Right lobe of liver (tissue), 6 donors: ENCODE measurements around the gene PCIF1. TPM values are rescaled to one million over a fixed set of nuclear protein-coding genes. Genes with fewer than 3 reads are reported as not detected.

Experiments used
- ATAC-seq, 4 donors: fragments of 200-7000 bp; cut with Tn5 transposase; one replicate each; pipeline ENCODE4 v1.9.1; 2020; ENCODE audit warnings: mild to moderate bottlenecking in 4 of 4, moderate library complexity in 4 of 4
- DNase-seq, 3 donors: peaks; one replicate each; pipeline ENCODE4 v3.0.0-alpha.2; 2020
- H3K27ac ChIP-seq, 3 donors: fragments of 200-600 bp; one replicate each; pipeline ENCODE4 v1.8.0; 2022
- H3K27me3 ChIP-seq, 2 donors: fragments of 200-600 bp; one replicate each; pipeline ENCODE4 v1.8.0; 2022
- H3K36me3 ChIP-seq, 4 donors: fragments of 200-600 bp; sonication (generic) in 1 of 4; one replicate each; pipeline versions ENCODE4 v1.5.1 to v1.8.0; 2017 to 2022; ENCODE audit warnings: control low read depth in 1 of 4
- H3K4me1 ChIP-seq, 4 donors: fragments of 200-600 bp; sonication (generic) in 1 of 4; one replicate each; pipeline versions ENCODE4 v1.5.1 to v1.8.0; 2017 to 2022; ENCODE audit warnings: control low read depth in 1 of 4
- H3K4me3 ChIP-seq, 3 donors: fragments of 200-600 bp; one replicate each; pipeline ENCODE4 v1.8.0; 2022
- H3K9me3 ChIP-seq, 4 donors: fragments of 200-600 bp; sonication (generic) in 1 of 4; one replicate each; pipeline versions ENCODE4 v1.5.1 to v1.8.0; 2017 to 2022; ENCODE audit warnings: control low read depth in 1 of 4
- CTCF ChIP-seq, 4 donors: fragments of 200-600 bp in 3 of 4; fragments of 450-650 bp in 1 of 4; IDR thresholded peaks; one replicate each; pipeline versions ENCODE4 v1.5.1 to v1.8.0; 2016 to 2022; ENCODE audit warnings: antibody characterized with exemption in 4 of 4, mild to moderate bottlenecking in 2 of 4
- POLR2A ChIP-seq: fragments of 450-650 bp; IDR thresholded peaks from one replicate; pipeline ENCODE4 v1.6.1; 2017; ENCODE audit warnings: antibody characterized with exemption, mild to moderate bottlenecking
- WGBS: methylation state at CpG from one replicate; pipeline ENCODE4 v1.1.6; 2018; ENCODE audit warnings: low coverage, low lambda C conversion rate; ENCODE audit not compliant: insufficient coverage; ENCODE audit errors: missing lambda C conversion rate; 5-methylcytosine and 5-hydroxymethylcytosine counted together
- intact Hi-C, 2 donors: fragments of 100-400 bp; cut with DNase I; formaldehyde crosslinking; loops; one replicate each; pipeline versions ENCODE4 v1.11.2 to v1.14.1; 2022
- total RNA-seq, 6 experiments: library from RNA; depleted of rRNA in 2 of 6; stranded (reverse); fragments of >200 nt in 2 of 6; fragmentation: NEBNext Ultra II Directional in 3 of 6; extraction: Animal tissue kit (Norgen Biotek cat#: 25700) in 3 of 6; gene quantifications; one replicate each; pipeline versions ENCODE4 v1.1.0 to v1.2.4, GENCODE V29; 2016 to 2023
- donor health status: DM: no; HTN: yes; CAD: no.
- donor health status: DM: no; HTN: no; CAD: no.
- donor health status: DM: no; HTN: no; CAD: no.
- donor health status: DM: no; HTN: yes; CAD: no.
- donor health status: DM: no; HTN: yes; CAD: no.

Gene PCIF1
- total RNA-seq, 6 experiments from 2014 or later: 7.8 to 12.1 (median 9.5) TPM

DNA sequence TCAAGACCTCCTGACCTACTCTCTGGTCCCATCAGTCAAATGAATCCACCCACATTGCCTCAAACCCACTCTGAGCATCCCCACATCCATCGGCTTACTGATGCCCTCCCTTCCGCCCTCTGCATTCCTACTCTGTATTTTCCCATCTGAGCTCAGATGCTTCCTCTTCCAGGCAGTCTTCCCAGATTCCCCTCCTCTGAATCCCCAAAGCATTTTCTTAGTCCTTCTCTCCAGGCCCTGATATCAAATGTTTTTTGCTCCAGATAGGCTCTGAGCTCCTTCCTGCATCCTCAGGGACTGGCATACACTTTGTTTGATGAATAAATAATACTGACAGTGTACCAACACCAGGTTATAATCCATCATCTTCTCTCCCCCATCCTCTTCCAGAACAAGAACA lies 26.4 kb upstream of the PCIF1 start:
- intact Hi-C loops: no loop called here

GRCh38 chr20:45909336-45909808 lies 25.1 kb upstream of the PCIF1 start:
- H3K36me3 ChIP-seq: no peaks in the 10 kb centered on the region
- H3K27me3 ChIP-seq: no peaks in the 10 kb centered on the region
- 36% methylated on average over 2 of the region's 12 CpGs for WGBS
- no peaks in the 10 kb centered on the region for H3K9me3 ChIP-seq
- no peak for ATAC-seq
- H3K27ac ChIP-seq: no peak overlapping the region
- intact Hi-C loops: no loop called here
- TF ChIP-seq POLR2A (no peak), CTCF (IDR thresholded peaks at IDR 0.05) (no peak)
- no peak for DNase-seq
- no peak overlapping the region for H3K4me3 ChIP-seq
- H3K4me1 ChIP-seq: peaks cover 0 to 2% (median 0%) of the 10 kb centered on the region in 4 donors

More for the DNA sequence above, 26.4 kb upstream of the PCIF1 start:
- Histone ChIP-seq H3K27me3 (no peaks in the 10 kb centered on the region), H3K27ac (no peak overlapping the region), H3K9me3 (no peaks in the 10 kb centered on the region), H3K4me1 (peaks cover 0 to 2% (median 0%) of the 10 kb centered on the region in 4 donors), H3K36me3 (no peaks in the 10 kb centered on the region), H3K4me3 (no peak overlapping the region)
- no peak for DNase-seq
- TF ChIP-seq CTCF (IDR thresholded peaks at IDR 0.05): no peak
- no peak for TF ChIP-seq POLR2A
- WGBS: no CpG with 5 or more reads among the region's 2 CpGs
- no peak for ATAC-seq

DNA sequence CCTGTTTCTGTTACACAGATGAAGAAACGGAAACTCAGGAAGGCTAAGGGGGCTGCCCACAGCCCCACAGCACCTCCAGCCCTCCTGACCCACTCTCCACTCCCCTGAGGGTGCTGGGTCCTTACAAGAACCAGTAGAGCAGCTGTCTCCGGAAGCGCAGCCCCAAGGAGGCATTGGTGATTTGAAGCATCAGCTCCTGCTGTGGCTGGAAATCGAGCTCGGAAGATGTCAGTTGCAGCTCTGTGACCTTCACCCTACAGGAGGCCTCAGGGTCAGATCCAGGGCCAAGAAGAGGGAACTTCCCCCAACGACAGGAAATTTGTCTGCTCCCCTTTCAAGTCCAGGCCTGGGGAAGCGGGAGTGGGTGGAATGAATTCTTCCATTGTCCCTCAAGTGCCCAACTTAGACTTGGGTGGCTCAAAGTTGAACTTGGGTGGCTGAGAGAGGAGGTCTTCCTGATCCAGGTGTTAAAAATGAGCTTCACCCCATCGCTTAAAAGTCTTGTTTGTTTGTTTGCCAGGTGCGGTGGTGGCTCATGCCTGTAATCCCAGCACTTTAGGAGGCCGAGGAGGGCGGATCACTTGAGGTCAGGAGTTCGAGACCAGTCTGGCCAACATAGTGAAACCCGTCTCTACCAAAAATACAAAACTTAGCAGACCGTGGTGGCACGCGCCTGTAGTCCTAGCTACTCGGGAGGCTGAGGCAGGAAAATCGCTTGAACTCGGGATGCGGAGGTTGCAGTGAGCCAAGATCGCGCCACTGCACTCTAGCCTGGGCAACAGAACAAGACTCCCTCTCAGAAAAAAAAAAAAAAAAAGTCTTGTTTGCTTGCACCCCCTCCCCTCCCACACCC lies 24.4 kb upstream of the PCIF1 start:
- Histone ChIP-seq H3K4me1 (peaks cover 0 to 2% (median 0%) of the 10 kb centered on the region in 4 donors), H3K27ac (no peak overlapping the region), H3K9me3 (no peaks in the 10 kb centered on the region), H3K36me3 (no peaks in the 10 kb centered on the region), H3K4me3 (no peak overlapping the region), H3K27me3 (no peaks in the 10 kb centered on the region)
- ATAC-seq (no peak), DNase-seq (no peak)
- WGBS: 63% methylated on average over 12 of the region's 22 CpGs
- TF ChIP-seq CTCF (IDR thresholded peaks at IDR 0.05) (no peak), POLR2A (no peak)
- intact Hi-C loops: no loop called here

DNA sequence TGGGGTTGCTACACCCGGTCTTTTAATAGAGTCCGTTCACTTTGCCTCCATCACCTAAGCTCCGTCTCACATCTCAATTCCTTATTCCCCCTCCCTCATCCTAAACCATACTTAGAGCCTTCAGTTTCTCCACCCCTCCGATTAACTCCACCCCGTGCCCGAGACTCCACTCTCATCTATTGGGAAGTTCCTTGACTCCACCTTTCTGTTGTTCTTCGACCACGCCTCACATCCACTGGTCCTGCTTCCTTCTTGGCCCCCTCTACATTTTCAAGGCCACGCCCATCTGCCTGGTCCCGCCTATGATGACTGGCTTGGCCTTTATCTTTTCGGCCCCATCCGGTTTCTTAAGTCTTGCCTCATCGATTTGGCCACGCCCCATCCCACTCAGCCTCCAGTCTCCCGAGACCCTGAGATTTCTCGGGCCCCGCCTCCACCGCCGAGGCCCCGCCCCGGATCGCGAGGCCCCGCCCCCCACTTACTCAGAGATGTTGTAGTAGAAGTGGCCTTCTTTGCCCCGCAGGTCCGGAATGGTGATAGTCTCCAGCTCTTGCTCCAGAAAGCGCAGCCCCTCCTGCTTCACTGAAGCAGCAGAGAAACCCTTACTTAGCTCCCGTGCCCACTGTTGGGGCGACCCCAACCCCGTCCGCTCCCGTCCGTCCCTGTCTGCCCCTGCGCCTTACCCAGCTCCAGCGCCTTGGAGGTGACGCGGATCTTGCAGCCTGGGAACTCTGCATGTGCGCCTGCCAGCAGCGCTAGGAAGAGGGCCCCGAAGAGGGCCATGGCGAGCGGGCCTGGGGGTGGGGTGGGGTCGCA lies 23.6 kb upstream of the PCIF1 start:
- peak overlapping the region; percentile 20 to 46 (median 22) for H3K4me3 ChIP-seq
- WGBS: 18% methylated on average over 25 of the region's 43 CpGs
- DNase-seq (peak; percentile 89 to 93 (median 93)), ATAC-seq (peak; percentile 80 to 84 (median 83))
- TF ChIP-seq CTCF (IDR thresholded peaks at IDR 0.05): no peak
- TF ChIP-seq POLR2A: peak; percentile 32
- H3K27me3 ChIP-seq: no peaks in the 10 kb centered on the region
- H3K36me3 ChIP-seq: no peaks in the 10 kb centered on the region
- H3K9me3 ChIP-seq: no peaks in the 10 kb centered on the region
- intact Hi-C loops: no loop called here
- peaks cover 0 to 2% (median 0%) of the 10 kb centered on the region in 4 donors for H3K4me1 ChIP-seq
- H3K27ac ChIP-seq: peak overlapping the region; percentile 47 to 69 (median 65)
